Heart right ventricle (tissue), 16 donors: ENCODE data around the gene EIF3K. TPM values are rescaled to one million over a fixed set of nuclear protein-coding genes. Genes with fewer than 3 reads are reported as not detected.
A peak's percentile ranks its signal among the peaks of the same experiment; 100 is the strongest.
"Not testable (repeated sequence)": the region's sequence is repeated elsewhere in the genome, so short reads cannot be mapped to it uniquely, and the experiment has no call there.

ENCODE experiments used
- ATAC-seq, 8 donors: fragments of 200-7000 bp; cut with Tn5 transposase; one replicate each; pipeline ENCODE4 v1.9.1; 2020; ENCODE audit warnings: mild to moderate bottlenecking in 8 of 8, moderate library complexity in 8 of 8, moderate number of reproducible peaks in 1 of 8
- DNase-seq, 2 donors: peaks; one replicate each; pipeline ENCODE4 v3.0.0-alpha.2; 2020
- H3K27ac ChIP-seq, 10 donors: fragments of 200-600 bp; sonication (generic) in 2 of 10; one replicate each; pipeline versions ENCODE4 v1.5.0 to v1.8.0; 2020 to 2022; ENCODE audit warnings: mild to moderate bottlenecking in 3 of 10
- H3K27me3 ChIP-seq, 7 donors: fragments of 200-600 bp; one replicate each; pipeline ENCODE4 v1.8.0; 2021 to 2022; ENCODE audit warnings: mild to moderate bottlenecking in 2 of 7
- H3K36me3 ChIP-seq, 9 donors: fragments of 200-600 bp; sonication (generic) in 1 of 9; one replicate each; pipeline versions ENCODE4 v1.5.0 to v1.8.0; 2020 to 2022; ENCODE audit warnings: mild to moderate bottlenecking in 2 of 9
- H3K4me1 ChIP-seq, 9 donors: fragments of 200-600 bp; sonication (generic) in 1 of 9; one replicate each; pipeline versions ENCODE4 v1.5.0 to v1.8.0; 2020 to 2022; ENCODE audit warnings: mild to moderate bottlenecking in 4 of 9
- H3K4me3 ChIP-seq, 10 donors: fragments of 200-600 bp; sonication (generic) in 2 of 10; one replicate each; pipeline versions ENCODE4 v1.5.0 to v1.8.0; 2020 to 2022; ENCODE audit warnings: mild to moderate bottlenecking in 7 of 10, moderate library complexity in 2 of 10
- H3K9me3 ChIP-seq, 11 donors: fragments of 200-600 bp in 10 of 11; sonication (generic) in 2 of 11; one replicate each; pipeline versions ENCODE4 v1.5.0 to v1.8.0; 2013 to 2022; ENCODE audit warnings: mild to moderate bottlenecking in 2 of 11, control low read depth in 1 of 11, moderate library complexity in 1 of 11
- CTCF ChIP-seq, 9 donors: fragments of 200-600 bp; sonication (generic) in 2 of 9; IDR thresholded peaks; one replicate each; pipeline versions ENCODE4 v1.5.0 to v1.8.0; 2021 to 2022; ENCODE audit warnings: antibody characterized with exemption in 9 of 9, mild to moderate bottlenecking in 5 of 9, moderate library complexity in 1 of 9
- WGBS, 2 donors: extraction: QIAGEN DNeasy Blood & Tissue Kit; methylation state at CpG; one replicate each; pipeline ENCODE4 v1.1.7; 2013; ENCODE audit warnings: inconsistent platforms in 1 of 2; 5-methylcytosine and 5-hydroxymethylcytosine counted together
- intact Hi-C, 10 donors: fragments of 100-400 bp; cut with DNase I; formaldehyde crosslinking; loops; one replicate each; pipeline versions ENCODE4 v1.11.1 to v1.14.2; 2022
- polyA plus RNA-seq, 2 donors: library from polyadenylated mRNA; stranded (reverse); fragments of 200-250 nt; gene quantifications; one replicate each; pipeline ENCODE4 v1.2.3, GENCODE V29; 2013
- total RNA-seq, 10 donors: library from RNA; stranded (reverse); fragmentation: NEBNext Ultra II Directional in 3 of 10; extraction: Animal tissue kit (Norgen Biotek cat#: 25700) in 3 of 10; gene quantifications; one replicate each; pipeline versions ENCODE4 v1.2.1 to v1.2.4, GENCODE V29; 2021 to 2023
- donor health status: Arrhythmogenic right ventricular cardiomyopathy.
- donor health status: ischemic (EF 13 %, LVEDD 7.1; RV severe dilation, severe dysfunction).
- donor health status: healthy with polysubstance abuse.
- donor health status: DM: no; HTN: yes; CAD: no.
- donor health status: DM: no; HTN: no; CAD: no.
- donor health status: ischemic (EF 25% LVEDD 6.9; RV normal size, moderate dysfunction).
- donor health status: ischemic (EF 25% LVEDD 5.7; RV mildly dilated, moderate dysfunction).
- donor health status: healthy.
- donor health status: DM: yes; HTN: yes; CAD: no.
- donor health status: Ischemic cardiomyopathy.
- donor health status: ischemic (EF 35%, LVEDD 5.7; RV mildly dilated, moderate dysfunction).
- donor health status: nonischemic (EF 11% LVEDD 7.7; RV severe dilation, severe dysfunction).
- donor health status: DM: yes; HTN: yes; CAD: no.
- donor health status: PGD.
- donor health status: ischemic (EF 29% LVEDD 5.4; RV normal size, mild dysfunction).
- donor health status: nonischemic (EF 23%, LVEDD 6.1; RV moderate dilation, normal function).

Gene EIF3K
- total and polyA plus RNA-seq, 12 donors, result 505 to 845 (median 631) TPM

- peak overlapping the region; percentile 66 to 99 (median 92) for H3K27ac ChIP-seq
- 10 to 14% methylated on average over 21 of the region's 21 CpGs for WGBS, 2 donors
- intact Hi-C loops, result loop anchor here in 4 of 10 donors (1.0 to 10.0 kb wide), 5 partner anchors 72 to 311 kb away; partner anchors contain the start of genes FAM98C (in 2 of the 4), MRPS12 (in 1 of the 4), NFKBIB (in 1 of the 4) and SARS2 (in 1 of the 4)
- H3K9me3 ChIP-seq, result no peaks in the 10 kb centered on the region
- no peak for TF ChIP-seq CTCF (IDR thresholded peaks at IDR 0.05)
- ATAC-seq (peak in 3 of 8 donors; percentile 1 to 5 (median 1)), DNase-seq (no peak)
- peaks cover 0 to 32% (median 24%) of the 10 kb centered on the region in 9 donors for H3K4me1 ChIP-seq
- peaks cover 0 to 46% (median 39%) of the 10 kb centered on the region in 9 donors for H3K36me3 ChIP-seq
- no peaks in the 10 kb centered on the region for H3K27me3 ChIP-seq
- peak overlapping the region; percentile 69 to 98 (median 82) for H3K4me3 ChIP-seq
Measured at GRCh38 chr19:38619361-38620174, 580 bp downstream of the EIF3K start.

GRCh38 chr19:38624822-38625221 is 5.8 kb downstream of the EIF3K start:
- intact Hi-C loops, result loop anchor here in 1 of 10 donors (10.0 kb wide), 1 partner anchor 270 kb away; the partner anchor contains the start of genes NFKBIB and SIRT2

DNA sequence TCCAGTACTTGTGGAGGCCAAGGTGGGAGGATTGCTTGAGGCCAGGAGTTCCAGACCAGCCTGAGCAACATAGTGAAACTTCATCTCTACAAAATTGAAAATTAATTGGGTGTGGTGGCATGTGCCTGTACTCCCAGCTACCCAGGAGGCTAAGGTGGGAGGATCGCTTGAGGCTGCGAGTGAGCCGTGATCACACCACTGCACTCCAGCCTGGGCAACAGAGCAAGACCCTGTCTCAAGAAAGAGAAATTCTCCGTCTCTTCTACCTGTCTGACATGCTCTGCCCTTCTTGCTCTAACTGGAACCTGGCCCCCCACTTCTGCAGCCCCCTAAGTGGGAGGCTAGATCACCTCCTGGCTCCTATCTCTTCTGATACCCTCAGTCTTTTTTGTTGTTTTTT is 7.4 kb downstream of the EIF3K start:
- no peaks in the 10 kb centered on the region for H3K27me3 ChIP-seq
- WGBS, 2 donors, result 98% methylated on average over 4 of the region's 4 CpGs
- peaks cover 5 to 100% (median 85%) of the 10 kb centered on the region in 9 donors for H3K36me3 ChIP-seq
- H3K9me3 ChIP-seq, result no peaks in the 10 kb centered on the region
- no peak for TF ChIP-seq CTCF (IDR thresholded peaks at IDR 0.05)
- intact Hi-C loops, result loop anchor here in 1 of 10 donors (10.0 kb wide), 1 partner anchor 268 kb away; the partner anchor contains the start of genes NFKBIB and SIRT2
- no peaks in the 10 kb centered on the region for H3K4me1 ChIP-seq
- DNase-seq (no peak), ATAC-seq (no peak)
- no peak overlapping the region for H3K4me3 ChIP-seq
- no peak overlapping the region for H3K27ac ChIP-seq

More at GRCh38 chr19:38624822-38625221, 5.8 kb downstream of the EIF3K start:
- Histone ChIP-seq H3K36me3 (peaks cover 5 to 98% (median 88%) of the 10 kb centered on the region in 9 donors), H3K4me1 (peaks cover 0 to 14% (median 7%) of the 10 kb centered on the region in 9 donors), H3K27me3 (no peaks in the 10 kb centered on the region), H3K9me3 (no peaks in the 10 kb centered on the region), H3K27ac (no peak overlapping the region), H3K4me3 (no peak overlapping the region)
- 84 to 87% methylated on average over 3 of the region's 3 CpGs for WGBS, 2 donors
- ATAC-seq (no peak), DNase-seq (no peak)
- no peak for TF ChIP-seq CTCF (IDR thresholded peaks at IDR 0.05)

- H3K27me3 ChIP-seq, result no peaks in the 10 kb centered on the region
- no peak for TF ChIP-seq CTCF (IDR thresholded peaks at IDR 0.05)
- peaks cover 0 to 3% (median under 1%) of the 10 kb centered on the region in 9 donors for H3K4me1 ChIP-seq
- DNase-seq, result no peak
- WGBS, 2 donors, result 93 to 94% methylated on average over 6 of the region's 6 CpGs
- ATAC-seq, result no peak
- no peaks in the 10 kb centered on the region for H3K9me3 ChIP-seq
- peaks cover 0 to 98% (median 76%) of the 10 kb centered on the region in 9 donors for H3K36me3 ChIP-seq
- intact Hi-C loops, result loop anchor here in 1 of 10 donors (10.0 kb wide), 1 partner anchor 265 kb away; the partner anchor contains the start of genes NFKBIB and SIRT2
- no peak overlapping the region for H3K4me3 ChIP-seq
- H3K27ac ChIP-seq, result no peak overlapping the region
Measured at GRCh38 chr19:38629568-38629967, 10.6 kb downstream of the EIF3K start.

DNA sequence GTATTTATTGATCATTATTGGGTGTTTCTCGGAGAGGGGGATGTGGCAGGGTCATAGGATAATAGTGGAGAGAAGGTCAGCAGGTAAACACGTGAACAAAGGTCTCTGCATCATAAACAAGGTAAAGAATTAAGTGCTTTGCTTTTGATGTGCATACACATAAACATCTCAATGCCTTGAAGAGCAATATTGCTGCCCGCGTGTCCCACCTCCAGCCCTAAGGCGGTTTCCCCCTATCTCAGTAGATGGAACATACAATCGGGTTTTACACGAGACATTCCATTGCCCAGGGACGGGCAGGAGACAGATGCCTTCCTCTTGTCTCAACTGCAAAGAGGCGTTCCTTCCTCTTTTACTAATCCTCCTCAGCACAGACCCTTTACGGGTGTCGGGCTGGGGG is 12.3 kb downstream of the EIF3K start:
- H3K4me3 ChIP-seq, DNase-seq, H3K27ac ChIP-seq, H3K27me3 ChIP-seq, ATAC-seq, H3K9me3 ChIP-seq: not testable (repeated sequence)
- peaks cover 0 to 98% (median 61%) of the 10 kb centered on the region in 9 donors for H3K36me3 ChIP-seq
- peaks cover 0 to 20% (median 13%) of the 10 kb centered on the region in 9 donors for H3K4me1 ChIP-seq
- 55 to 58% methylated on average over 11 of the region's 11 CpGs for whole genome bisulfite sequencing, 2 donors
- intact Hi-C loops, result loop anchor here in 8 of 10 donors (5.0 to 10.0 kb wide), 10 partner anchors 84 to 304 kb away; partner anchors contain the start of genes FAM98C (in 4 of the 8), ECH1 (in 2 of the 8), HNRNPL (in 1 of the 8) and MRPS12 (in 1 of the 8)

- not testable (repeated sequence) for DNase-seq, H3K9me3 ChIP-seq, H3K27me3 ChIP-seq, H3K4me3 ChIP-seq, ATAC-seq
- 67 to 69% methylated on average over 7 of the region's 7 CpGs for WGBS, 2 donors
- H3K36me3 ChIP-seq, result peaks cover 0 to 98% (median 54%) of the 10 kb centered on the region in 9 donors
- H3K4me1 ChIP-seq, result peaks cover 0 to 26% (median 19%) of the 10 kb centered on the region in 9 donors
- intact Hi-C loops, result loop anchor here in 8 of 10 donors (2.0 to 10.0 kb wide), 11 partner anchors 85 to 303 kb away; partner anchors contain the start of genes FAM98C (in 5 of the 8), ECH1 (in 2 of the 8), HNRNPL (in 1 of the 8) and MRPS12 (in 1 of the 8)
- H3K27ac ChIP-seq, result peak overlapping the region in 1 of 10 donors; percentile 25
Measured at GRCh38 chr19:38631811-38632475, 13.0 kb downstream of the EIF3K start.
